HL-60/S4 treated with retinoic acid at 250 ng/mL for 4 days and 3 days (cell line): ENCODE results near the gene FAS.
"Not testable (repeated sequence)": the region's sequence is repeated elsewhere in the genome, so short reads cannot be mapped to it uniquely, and the experiment has no call there.

ENCODE experiments used
- in situ Hi-C: fragments of 300-500 bp; cut with MboI; formaldehyde crosslinking; loops from 2 replicates; pipeline ENCODE4 v1.7.0; 2022; ENCODE audit warnings: low sequenced_read_pairs

Gene FAS

DNA sequence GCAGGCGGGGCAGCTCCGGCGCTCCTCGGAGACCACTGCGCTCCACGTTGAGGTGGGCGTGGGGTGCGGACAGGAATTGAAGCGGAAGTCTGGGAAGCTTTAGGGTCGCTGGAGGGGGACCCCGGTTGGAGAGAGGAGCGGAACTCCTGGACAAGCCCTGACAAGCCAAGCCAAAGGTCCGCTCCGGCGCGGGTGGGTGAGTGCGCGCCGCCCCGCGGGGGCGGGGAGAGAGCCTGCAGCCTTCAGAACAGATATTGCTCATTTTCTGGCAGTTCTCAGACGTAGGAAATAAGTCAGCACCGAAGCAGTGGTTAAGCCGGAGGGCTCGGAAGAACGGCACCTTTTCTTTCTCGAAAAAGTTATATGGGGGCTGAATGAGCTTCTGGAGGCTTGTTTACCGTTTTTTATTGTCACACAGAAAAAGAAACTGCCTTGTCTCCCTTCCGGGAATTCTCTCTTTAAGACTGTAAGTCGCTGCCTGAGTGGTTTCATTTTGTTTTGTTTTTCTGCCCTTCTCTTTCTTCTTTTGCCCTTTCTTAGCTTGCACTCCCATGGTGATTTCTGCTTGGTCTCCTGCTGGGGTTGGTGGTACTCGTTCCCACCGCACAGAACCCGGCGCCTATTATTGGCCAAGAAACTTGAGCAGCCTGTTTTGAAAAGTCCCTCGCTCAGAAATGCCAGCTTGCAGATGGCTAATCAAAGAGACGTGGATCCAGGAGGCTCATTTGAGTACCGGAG is 732 bp downstream of the FAS start:
- in situ Hi-C loops, result no loop called here

DNA sequence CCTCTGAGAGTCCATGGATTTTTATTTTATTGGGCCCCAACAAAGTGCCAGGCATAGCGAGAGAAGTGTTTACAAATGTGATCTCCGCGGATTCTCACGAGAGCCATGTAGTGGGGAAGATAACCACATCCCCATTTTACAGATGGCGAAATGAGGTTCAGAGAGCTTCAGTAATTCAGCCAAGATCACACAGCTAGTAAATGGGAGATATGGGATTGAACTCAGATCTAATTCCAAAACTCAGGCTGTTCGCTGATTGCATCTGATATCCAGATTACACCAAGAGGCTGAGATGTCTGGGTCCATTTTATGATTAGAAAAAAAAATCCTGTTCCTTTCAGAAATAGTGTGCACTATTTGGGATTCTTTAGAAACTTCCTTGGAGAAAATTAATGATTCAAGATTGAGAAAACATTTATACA is 1.3 kb downstream of the FAS start:
- in situ Hi-C loops, result no loop called here

DNA sequence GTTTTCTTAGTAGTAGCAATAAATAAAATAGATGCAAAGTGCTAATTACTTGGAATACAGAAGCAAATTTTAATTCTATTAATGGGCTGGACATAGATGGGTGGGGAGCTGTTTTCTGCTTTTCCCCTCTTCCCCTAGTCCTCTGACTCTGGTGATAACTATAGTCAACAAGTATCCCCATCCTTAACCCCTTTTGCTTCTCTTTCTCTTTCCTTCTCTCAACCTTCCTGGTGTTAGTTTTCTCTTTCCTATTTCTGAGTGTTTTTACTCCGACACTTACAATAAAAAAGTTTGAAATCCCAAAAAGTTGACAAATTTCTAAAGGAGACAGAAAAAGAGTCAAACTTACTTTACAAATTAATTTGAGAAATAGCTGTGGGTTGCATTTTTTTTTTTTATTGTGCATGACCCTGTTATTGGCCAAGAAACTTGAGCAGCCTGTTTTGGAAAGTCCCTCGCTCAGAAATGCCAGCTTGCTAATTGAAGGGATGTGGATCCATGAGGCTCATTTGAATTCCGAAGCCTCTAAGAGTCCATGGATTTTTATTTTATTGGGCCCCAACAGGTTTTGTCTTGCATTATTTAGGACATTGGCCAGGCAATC is 2.4 kb downstream of the FAS start:
- in situ Hi-C loops, result no loop called here

DNA sequence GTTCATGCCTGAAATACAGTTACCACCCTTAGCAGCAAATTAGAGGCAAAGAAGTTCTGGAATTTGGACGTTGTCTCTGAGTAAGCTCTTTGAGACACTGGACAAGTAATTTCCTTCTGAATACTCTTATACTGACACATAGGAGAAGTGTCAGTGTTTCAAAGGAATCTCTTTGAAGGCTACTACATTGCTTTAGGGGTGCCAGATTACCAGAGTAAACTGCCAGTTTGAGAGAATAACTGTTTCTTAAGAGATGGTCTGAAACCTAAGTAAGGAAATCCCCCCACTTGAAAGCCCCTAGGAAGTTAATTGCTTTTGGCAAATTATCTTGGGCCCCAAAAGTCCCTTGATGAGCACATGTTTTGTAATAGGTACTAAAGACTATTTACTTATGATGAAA is 3.4 kb downstream of the FAS start:
- in situ Hi-C loops, result no loop called here

DNA sequence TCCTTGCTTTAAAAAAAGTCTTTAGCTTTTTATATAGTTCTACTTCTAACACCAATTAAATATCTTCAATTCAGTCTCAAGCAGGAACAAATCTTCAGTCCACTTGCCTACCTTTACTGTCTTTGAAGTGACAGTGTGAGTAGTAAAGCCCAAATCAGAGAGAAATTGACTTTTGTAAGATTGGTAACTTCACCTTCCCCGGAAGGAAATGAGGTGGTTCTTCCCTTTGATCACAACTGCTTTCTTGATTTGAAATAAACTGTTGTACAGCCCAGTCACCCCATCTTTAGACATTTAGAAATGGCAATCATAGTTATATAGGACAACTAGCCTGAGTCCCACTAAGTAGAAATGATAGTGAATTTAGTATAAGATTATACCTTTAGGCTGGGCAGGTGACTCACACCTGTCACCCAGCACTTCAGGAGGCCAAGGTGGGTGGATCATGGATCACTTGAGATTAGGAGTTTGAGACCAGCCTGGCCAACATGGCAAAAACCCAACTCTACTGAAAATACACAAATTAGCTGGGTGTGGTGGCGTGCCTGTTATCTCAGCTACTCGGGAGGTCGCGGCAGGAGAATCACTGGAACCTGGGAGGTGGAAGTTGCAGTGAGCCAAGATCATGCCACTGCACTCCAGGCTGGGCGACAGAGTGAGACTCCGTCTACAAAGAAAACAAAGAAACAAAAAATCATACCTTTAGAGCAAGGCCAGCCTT is 4.7 kb downstream of the FAS start:
- in situ Hi-C loops, result no loop called here

DNA sequence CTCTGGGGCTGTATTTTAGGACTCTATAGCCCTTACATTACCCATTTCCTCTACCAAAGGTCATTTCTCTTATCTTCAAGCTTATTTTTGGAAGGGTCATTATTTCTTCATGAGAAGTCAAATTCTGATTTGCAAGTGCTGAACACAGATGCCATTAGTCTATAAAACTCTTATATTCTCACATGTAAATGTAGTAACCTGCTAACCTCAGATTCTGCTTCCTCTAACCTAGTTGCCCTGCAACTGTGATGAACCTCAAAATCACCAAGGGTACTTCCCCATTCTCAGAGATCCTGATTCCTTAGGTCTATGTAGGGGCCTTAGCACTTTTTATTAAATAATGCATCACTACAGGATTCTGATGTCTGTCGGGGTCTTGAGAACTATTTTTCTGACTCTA is 6.3 kb downstream of the FAS start:
- in situ Hi-C loops, result no loop called here

DNA sequence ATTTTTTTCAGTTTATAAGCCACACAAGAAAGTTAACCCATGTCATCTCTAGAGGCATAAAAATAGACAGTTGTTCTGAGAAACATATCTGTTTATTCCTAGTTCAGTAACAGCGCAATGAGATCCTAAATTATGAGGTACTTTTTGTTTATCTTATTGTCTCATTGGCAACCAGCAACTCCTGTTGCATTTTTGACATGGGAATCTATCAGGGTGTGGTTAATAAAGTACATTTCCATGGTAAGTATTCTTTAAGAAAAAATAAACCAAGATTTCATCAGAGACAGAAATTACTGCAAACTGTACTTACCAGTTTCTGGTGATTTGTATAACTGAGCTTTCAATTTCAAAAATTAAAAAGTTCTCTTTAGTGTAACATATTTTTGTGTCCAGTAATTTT is 9.0 kb downstream of the FAS start:
- in situ Hi-C loops, result no loop called here

DNA sequence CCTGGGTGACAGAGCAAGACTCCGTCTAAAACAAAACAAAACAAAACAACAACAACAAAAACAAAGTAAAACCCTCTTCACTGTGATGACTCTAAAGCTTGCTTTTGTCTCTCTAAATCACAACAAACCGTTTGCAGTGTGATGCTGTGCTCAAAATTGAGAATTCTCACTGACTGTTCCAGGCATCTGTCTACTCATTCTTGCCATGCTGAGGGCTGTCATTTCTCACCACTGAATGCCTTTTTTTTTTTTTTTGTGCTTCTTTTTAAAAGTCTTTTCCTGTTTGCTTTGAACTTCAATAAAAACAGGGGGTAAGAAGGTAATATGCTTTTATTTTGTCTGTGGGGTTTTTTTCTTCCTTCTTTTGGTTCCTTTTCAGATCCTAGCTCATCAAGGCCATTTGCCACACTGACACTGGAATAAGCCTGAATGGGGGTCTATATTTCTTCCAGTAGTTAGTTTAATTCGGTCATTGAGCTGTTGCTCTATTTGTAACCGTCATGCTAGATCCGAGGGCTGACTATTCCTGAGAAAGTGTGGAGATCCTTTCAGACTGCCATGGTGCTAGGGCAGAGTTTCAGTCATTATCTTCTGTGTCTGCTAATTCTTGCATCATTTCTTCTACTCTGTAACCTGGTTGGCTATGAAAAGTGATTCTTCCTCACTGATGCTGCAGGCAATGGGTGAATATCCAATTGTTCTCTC is 10.6 kb downstream of the FAS start:
- in situ Hi-C loops, result no loop called here

DNA sequence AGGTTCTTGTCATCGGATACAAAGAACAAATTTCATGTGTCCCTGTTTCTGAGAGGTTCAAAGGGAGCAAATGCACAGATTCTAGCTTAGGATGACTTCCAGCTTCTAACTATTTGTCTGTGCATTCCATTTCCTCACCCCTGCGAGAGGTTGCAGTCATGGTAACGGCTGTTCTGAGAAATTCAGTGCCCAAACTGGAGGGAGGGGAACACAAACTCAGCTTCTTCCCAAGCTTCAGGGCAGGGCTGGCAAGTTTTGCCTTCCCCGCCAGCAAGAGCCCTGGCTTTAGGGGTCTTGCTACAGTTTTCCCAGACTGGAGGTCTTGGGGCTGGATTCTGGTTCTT is 11.1 kb downstream of the FAS start:
- in situ Hi-C loops, result no loop called here

DNA sequence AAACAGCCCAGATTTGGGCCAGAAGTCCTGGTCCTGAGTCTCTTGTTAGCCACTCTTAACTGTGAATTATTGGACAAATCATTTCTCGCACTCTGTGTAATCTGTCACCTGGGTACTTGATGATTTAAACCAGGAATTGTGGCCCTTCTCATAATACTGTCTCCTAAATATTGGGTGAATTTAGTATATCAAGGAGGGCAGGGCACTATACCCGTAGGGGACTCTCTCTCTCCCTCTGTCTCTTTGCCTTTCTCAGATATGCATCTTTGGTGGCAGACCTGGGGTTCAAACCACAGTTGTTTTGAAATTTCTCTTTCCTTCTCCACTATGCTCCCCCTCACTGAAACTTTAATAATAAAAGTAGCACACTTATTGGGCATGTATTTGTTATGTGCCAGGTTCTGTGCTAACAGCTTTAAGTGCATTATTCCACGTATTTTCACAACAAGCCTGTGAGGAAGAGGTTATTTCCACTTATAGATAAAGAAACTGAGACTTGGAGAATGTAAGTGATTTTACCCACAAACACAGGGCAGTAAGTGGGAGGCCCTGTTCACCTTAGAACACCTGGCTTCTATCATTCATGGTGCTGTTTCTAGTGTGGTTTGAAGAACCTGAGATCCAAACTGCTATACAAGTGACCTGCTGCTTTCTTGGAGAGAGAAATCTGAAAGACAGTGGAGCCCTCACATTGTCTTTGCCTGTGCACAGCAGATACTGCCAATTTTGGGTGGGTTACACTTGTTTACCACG is 11.8 kb downstream of the FAS start:
- in situ Hi-C loops, result no loop called here

DNA sequence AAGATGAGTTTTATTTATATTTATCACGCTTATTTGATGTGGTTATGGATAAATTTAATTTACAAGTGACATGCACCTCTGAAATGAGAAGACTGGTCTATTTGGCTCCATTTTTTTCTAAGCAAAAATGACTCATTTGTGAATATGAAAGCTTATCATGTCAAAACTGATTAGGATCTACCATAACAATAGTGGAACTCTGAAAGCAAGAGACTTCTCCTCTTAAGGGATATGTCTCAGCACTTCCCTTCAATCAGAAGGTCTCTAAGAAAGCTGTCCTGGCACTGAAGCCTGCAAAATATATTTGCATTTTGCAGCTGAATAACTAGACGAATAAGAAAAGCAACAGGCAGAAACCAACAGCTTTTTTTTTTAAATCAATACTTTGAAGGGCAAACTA is 12.7 kb downstream of the FAS start:
- in situ Hi-C loops, result no loop called here

DNA sequence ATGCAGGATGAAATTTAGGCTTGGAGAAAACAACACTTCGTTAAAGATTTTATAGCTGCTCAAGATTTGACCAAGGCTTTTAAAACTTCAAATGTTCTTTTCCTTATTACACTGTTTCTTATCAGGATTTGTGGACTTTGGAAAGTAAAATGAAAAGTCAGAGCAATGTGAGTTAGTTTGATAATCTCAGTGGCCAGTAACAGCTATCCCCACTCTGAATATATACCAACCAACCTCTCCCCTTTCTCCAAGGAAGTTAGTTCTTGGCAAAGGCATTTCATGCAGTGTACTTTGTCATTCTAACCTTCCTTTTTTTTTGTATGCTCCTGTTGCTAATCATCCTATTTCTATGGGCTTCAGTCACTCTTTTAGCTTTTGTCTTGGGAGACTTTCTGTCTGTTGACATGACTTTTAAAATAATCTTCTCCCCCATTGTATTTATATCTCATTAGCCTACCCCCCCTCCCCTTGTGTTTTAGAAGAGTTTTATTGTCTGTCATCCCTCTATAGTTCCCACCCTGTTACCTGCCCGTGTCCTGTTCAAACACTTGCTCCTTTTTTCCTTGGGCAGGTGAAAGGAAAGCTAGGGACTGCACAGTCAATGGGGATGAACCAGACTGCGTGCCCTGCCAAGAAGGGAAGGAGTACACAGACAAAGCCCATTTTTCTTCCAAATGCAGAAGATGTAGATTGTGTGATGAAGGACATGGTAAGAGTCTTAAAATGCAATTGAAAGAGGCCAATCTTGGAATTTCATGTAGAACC is 16.7 kb downstream of the FAS start:
- in situ Hi-C loops, result no loop called here

DNA sequence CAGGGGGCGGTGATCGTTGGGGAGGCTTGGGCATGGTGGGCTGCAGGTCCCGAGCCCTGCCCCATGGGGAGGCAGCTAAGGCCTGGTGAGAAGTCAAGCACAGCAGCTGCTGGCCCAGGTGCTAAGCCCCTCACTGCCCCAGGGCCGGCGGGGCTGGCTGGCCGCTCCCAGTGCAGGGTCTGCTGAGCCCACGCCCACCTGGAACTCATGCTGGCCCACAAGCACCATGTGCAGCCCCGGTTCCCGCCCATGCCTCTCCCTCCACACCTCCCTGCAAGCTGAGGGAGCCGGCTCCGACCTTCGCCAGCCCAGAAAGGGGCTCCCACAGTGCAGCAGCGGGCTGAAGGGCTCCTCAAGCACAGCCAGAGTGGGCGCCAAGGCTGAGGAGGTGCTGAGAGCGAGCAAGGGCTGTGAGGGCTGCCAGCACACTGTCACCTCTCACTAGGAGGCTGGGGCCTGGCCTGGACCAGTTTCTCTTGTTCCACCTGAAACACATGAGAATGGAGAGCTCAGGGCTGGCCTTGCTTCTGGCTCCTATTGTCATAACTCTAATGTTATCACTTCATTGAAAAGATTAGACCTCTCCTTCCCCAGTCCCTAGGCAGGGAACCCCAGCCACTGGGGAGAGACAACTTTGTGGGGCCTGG is 28.2 kb downstream of the FAS start:
- in situ Hi-C loops, result not testable (repeated sequence)

DNA sequence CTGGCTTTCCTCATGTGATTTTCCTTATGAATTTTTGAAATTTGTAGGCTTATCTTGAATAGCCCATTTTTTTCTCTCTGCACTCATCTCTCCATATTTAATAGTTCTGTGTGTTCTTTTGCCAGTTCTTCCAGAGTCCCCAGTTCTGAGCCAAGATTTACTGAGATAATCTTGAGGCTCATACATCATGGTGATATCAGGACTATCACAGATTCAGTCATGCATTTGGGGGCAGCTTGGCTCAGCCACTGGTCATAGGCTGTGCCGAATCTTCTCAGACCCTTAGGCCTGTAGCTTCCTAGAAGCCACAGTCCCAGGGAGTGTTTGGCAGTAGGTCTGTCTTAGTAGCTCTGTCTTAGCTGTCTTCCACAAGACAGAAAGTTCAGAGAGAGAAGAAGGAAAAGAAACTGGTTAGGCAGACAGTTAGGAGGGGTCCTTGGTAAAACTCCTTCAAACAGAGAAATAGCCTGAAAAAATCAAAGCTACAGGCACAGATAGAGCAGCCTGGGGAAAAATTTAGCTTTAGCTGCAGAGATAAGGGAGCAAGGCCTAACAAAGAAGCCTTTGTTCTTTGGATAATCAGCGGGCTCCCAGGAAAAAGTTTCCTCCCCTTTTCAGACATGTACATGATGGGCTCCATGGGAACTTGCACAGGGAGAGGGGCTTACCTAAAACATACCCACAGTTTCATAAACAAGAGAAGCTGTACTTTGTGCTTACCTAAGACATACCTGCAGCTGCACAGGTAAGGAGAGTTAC is 29.1 kb downstream of the FAS start:
- in situ Hi-C loops, result no loop called here

DNA sequence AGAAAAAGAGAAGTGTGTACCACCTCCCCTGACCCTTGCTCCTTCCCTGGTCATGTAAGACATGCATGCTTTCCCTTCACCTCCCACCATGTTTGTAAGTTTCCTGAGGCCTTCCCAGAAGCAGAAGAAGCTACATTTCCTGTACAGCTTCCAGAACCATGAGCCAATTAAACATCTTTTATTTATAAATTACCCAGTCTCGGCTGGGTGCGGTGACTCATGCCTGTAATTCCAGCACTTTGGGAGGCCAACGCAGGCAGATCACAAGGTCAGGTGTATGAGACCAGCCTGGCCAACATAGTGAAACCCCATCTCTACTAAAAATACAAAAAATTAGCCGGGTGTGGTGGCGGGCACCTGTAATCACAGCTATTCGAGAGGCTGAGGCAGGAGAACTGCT is 30.9 kb downstream of the FAS start:
- in situ Hi-C loops, result not testable (repeated sequence)

DNA sequence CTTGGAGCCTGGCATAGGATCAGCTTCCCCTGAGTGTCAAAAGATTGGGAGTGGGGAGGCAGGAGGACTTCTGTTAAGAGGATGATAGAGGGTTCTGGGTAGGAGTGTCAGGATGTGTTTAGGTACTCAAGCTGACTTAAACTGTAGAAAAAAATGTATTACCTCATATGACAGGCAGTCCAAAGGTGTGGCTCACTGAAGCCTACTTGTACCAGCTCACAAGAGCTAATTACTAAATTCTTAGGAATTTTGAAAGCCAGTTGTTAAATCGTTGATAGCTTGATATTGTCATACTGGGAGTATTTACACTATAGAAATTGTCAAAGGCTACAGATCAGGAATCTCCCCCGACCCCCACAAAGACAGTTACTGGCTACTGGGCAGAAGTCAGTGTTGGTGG is 32.1 kb downstream of the FAS start:
- in situ Hi-C loops, result no loop called here

DNA sequence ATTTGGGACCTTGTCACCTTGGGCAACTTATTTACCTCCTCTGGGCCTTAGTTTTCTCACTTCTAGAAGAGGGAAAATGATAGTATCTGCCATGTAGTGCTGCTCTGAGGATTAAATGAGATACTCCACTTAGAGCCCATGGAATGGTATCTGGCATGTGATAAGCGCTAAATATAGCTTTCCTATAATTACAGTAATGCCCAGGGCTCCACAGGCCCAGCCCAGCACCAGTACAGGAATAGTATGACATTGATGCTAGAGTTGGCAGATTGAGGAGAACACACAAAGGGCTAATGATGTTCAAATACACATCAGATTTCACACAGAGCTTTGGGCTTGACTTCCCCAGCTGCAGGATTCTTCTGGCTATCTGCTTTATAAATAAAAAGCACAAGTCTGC is 34.9 kb downstream of the FAS start:
- in situ Hi-C loops, result no loop called here

DNA sequence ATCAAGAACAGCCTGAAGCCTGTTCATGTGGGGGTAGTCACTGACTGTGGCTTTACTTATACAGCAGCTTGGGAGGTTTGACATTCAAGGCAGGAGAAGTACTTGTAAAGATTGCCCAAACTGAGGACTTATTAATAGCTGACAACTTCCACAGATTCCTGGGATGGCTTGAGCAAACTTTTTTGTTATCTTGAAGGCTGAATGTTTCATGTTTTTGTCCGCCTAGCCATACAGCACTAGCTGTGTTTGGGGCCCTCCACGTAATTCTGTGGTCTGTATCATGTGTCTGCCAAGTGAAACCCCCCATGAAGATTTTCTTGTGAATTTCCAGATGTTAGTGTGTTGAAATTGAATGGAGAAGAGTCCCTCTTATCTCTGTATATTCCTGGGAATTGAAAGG is 38.6 kb downstream of the FAS start:
- in situ Hi-C loops, result no loop called here
